Smooth muscle cell of the umbilical artery (primary cell): ENCODE results near the gene METTL27. TPM values are rescaled to one million over a fixed set of nuclear protein-coding genes. Genes with fewer than 3 reads are reported as not detected.

ENCODE experiments used
- total RNA-seq: library from RNA; depleted of rRNA; stranded (reverse); fragments of >200 nt; gene quantifications from 2 replicates; pipeline ENCODE4 v1.2.3, GENCODE V29; 2014

Gene METTL27
- 5.0 and 9.6 TPM in 2 replicates for total RNA-seq

GRCh38 chr7:73842067-73842976 lies at the start of gene METTL27:
Gene METTL27 (minus strand): TSS chr7:73842516. CDS start chr7:73842140, 376 bp downstream.

GRCh38 chr7:73860859-73861258 lies 18.5 kb upstream of the METTL27 start, which contains the start of gene TMEM270:
Gene TMEM270 (plus strand): TSS chr7:73861159. CDS start chr7:73861195, 36 bp downstream.

GRCh38 chr7:73830681-73831583 lies 11.4 kb downstream of the METTL27 start, which contains the start of gene CLDN4:
Gene CLDN4 (plus strand): TSS chr7:73830996. CDS start chr7:73831202, 206 bp downstream.

Other genes with a start within 250 kb of the METTL27 start
- not detected in 2 replicates for gene MLXIPL, start 218.0 kb downstream of the METTL27 start, total RNA-seq
- gene VPS37D, start 174.7 kb downstream of the METTL27 start, total RNA-seq: 3.0 and 5.9 TPM in 2 replicates
- gene DNAJC30, start 159.1 kb downstream of the METTL27 start, total RNA-seq: 2.3 and 2.4 TPM in 2 replicates
- gene BUD23, start 158.9 kb downstream of the METTL27 start, total RNA-seq: 40.6 and 54.0 TPM in 2 replicates
- 13.1 and 49.6 TPM in 2 replicates for gene STX1A, start 122.8 kb downstream of the METTL27 start, total RNA-seq
- gene ABHD11, start 103.7 kb downstream of the METTL27 start, total RNA-seq: 4.5 and 6.6 TPM in 2 replicates
- gene CLDN3, start 72.2 kb downstream of the METTL27 start, total RNA-seq: not detected in 2 replicates
- gene CLDN4, start 11.5 kb downstream of the METTL27 start, total RNA-seq: 0.89 and 7.7 TPM in 2 replicates
- gene TMEM270, start 18.6 kb upstream of the METTL27 start, total RNA-seq: not detected in 2 replicates
- gene ELN, start 185.7 kb upstream of the METTL27 start, total RNA-seq: 0.09 and 0.59 TPM in 2 replicates
- gene LIMK1, start 241.3 kb upstream of the METTL27 start, total RNA-seq: 133 and 148 TPM in 2 replicates